Activated CD8-positive, alpha-beta T cell treated with anti-CD3 and anti-CD28 coated beads for 36 hours (primary cell): ENCODE measurements around the gene THSD7B. TPM values are rescaled to one million over a fixed set of nuclear protein-coding genes. Genes with fewer than 3 reads are reported as not detected.
"Not testable (repeated sequence)": the region's sequence is repeated elsewhere in the genome, so short reads cannot be mapped to it uniquely, and the experiment has no call there.

ENCODE experiments used
- ATAC-seq: fragments of 200-7000 bp; cut with Tn5 transposase; one replicate; pipeline ENCODE4 v1.10.0; 2021; ENCODE audit warnings: mild to moderate bottlenecking, moderate library complexity
- CTCF ChIA-PET: fragments of 350-600 bp; sonication (Branson Sonifier 250); formaldehyde crosslinking; loops from one replicate; lab custom pipeline; 2021; ENCODE audit warnings: antibody characterized with exemption; lab: Charles Lee
- POLR2A ChIA-PET: fragments of 350-600 bp; sonication (Branson Sonifier 250); formaldehyde crosslinking; loops from one replicate; lab custom pipeline; 2021; ENCODE audit warnings: antibody characterized with exemption; lab: Charles Lee
- DNase-seq: peaks from one replicate; pipeline ENCODE4 v3.0.0-alpha.2; 2020
- H3K27ac Mint-ChIP-seq: one replicate; pipeline ENCODE4 v1.8.0; 2021; ENCODE audit warnings: mild to moderate bottlenecking, mixed read lengths
- H3K27me3 Mint-ChIP-seq: one replicate; pipeline ENCODE4 v1.8.0; 2021; ENCODE audit warnings: mixed read lengths
- H3K36me3 Mint-ChIP-seq: one replicate; pipeline ENCODE4 v1.8.0; 2021; ENCODE audit warnings: low read depth, mixed read lengths
- H3K4me1 Mint-ChIP-seq: one replicate; pipeline ENCODE4 v1.8.0; 2021; ENCODE audit warnings: low read depth, mixed read lengths
- H3K4me3 Mint-ChIP-seq: one replicate; pipeline ENCODE4 v1.8.0; 2021; ENCODE audit warnings: mild to moderate bottlenecking, moderate library complexity, mixed read lengths
- H3K9me3 Mint-ChIP-seq: one replicate; pipeline ENCODE4 v1.8.0; 2021; ENCODE audit warnings: mixed read lengths
- intact Hi-C: fragments of 100-400 bp; cut with micrococcal nuclease; formaldehyde crosslinking; loops from one replicate; pipeline ENCODE4 v1.10.0; 2022
- total RNA-seq, 2 experiments: library from RNA; stranded (reverse); gene quantifications; one replicate each; pipeline ENCODE4 v1.2.3, GENCODE V29; 2021
- TF ChIP-seq, protein P1 (sequence below): fragments of 200-600 bp; IDR thresholded peaks from one replicate; pipeline ENCODE4 v1.8.0; 2022; ENCODE audit warnings: antibody characterized with exemption, mild to moderate bottlenecking

THSD7B gene
- total RNA-seq, 2 experiments from 2014 or later: not detected

GRCh38 chr2:137048455-137048854 is 283.1 kb downstream of the THSD7B start:
- H3K36me3 Mint-ChIP-seq: no peaks in the 10 kb centered on the region
- H3K27me3 Mint-ChIP-seq: no peaks in the 10 kb centered on the region
- ATAC-seq (no peak), DNase-seq (no peak)
- TF ChIP-seq, protein P1, sequence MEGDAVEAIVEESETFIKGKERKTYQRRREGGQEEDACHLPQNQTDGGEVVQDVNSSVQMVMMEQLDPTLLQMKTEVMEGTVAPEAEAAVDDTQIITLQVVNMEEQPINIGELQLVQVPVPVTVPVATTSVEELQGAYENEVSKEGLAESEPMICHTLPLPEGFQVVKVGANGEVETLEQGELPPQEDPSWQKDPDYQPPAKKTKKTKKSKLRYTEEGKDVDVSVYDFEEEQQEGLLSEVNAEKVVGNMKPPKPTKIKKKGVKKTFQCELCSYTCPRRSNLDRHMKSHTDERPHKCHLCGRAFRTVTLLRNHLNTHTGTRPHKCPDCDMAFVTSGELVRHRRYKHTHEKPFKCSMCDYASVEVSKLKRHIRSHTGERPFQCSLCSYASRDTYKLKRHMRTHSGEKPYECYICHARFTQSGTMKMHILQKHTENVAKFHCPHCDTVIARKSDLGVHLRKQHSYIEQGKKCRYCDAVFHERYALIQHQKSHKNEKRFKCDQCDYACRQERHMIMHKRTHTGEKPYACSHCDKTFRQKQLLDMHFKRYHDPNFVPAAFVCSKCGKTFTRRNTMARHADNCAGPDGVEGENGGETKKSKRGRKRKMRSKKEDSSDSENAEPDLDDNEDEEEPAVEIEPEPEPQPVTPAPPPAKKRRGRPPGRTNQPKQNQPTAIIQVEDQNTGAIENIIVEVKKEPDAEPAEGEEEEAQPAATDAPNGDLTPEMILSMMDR: no peak
- ChIA-PET POLR2A (no interaction called here), CTCF (no interaction called here)
- intact Hi-C loops: no loop called here
- H3K27ac Mint-ChIP-seq: no peak overlapping the region
- H3K4me3 Mint-ChIP-seq: no peak overlapping the region
- no peaks in the 10 kb centered on the region for H3K4me1 Mint-ChIP-seq
- H3K9me3 Mint-ChIP-seq: no peaks in the 10 kb centered on the region

DNA sequence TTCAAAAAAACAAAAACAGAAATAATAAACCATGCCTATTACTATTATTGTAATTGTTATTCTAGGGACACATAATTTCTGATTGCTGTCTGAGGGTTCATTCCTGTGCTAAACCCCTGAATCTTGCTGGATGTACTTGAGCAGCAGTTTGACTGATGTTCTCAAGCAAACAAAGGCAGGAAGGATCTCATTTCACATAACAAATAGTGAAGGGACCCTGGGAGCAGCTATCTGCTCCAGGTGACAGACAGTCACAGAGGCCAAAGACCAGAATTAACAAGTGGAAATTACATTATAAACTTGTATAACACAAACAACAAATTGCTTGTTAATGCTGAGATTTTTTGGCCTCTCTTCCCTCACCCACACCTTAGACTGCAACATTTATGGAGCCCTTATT is 284.2 kb downstream of the THSD7B start:
- DNase-seq: no peak
- Mint-ChIP-seq H3K27ac (no peak overlapping the region), H3K4me1 (no peaks in the 10 kb centered on the region), H3K9me3 (no peaks in the 10 kb centered on the region), H3K27me3 (no peaks in the 10 kb centered on the region), H3K36me3 (no peaks in the 10 kb centered on the region), H3K4me3 (no peak overlapping the region)
- ATAC-seq: no peak
- ChIA-PET POLR2A (no interaction called here), CTCF (no interaction called here)
- TF ChIP-seq, protein P1: no peak
- intact Hi-C loops: no loop called here

- Mint-ChIP-seq H3K36me3 (no peaks in the 10 kb centered on the region), H3K4me1 (no peaks in the 10 kb centered on the region), H3K27ac (no peak overlapping the region), H3K4me3 (no peak overlapping the region), H3K9me3 (peaks cover 1% of the 10 kb centered on the region), H3K27me3 (no peaks in the 10 kb centered on the region)
- TF ChIP-seq, protein P1: no peak
- POLR2A ChIA-PET: no interaction called here
- CTCF ChIA-PET: no interaction called here
- intact Hi-C loops: no loop called here
- ATAC-seq: no peak
- no peak for DNase-seq
Observed at GRCh38 chr2:137050949-137051348, 285.6 kb downstream of the THSD7B start.

DNA sequence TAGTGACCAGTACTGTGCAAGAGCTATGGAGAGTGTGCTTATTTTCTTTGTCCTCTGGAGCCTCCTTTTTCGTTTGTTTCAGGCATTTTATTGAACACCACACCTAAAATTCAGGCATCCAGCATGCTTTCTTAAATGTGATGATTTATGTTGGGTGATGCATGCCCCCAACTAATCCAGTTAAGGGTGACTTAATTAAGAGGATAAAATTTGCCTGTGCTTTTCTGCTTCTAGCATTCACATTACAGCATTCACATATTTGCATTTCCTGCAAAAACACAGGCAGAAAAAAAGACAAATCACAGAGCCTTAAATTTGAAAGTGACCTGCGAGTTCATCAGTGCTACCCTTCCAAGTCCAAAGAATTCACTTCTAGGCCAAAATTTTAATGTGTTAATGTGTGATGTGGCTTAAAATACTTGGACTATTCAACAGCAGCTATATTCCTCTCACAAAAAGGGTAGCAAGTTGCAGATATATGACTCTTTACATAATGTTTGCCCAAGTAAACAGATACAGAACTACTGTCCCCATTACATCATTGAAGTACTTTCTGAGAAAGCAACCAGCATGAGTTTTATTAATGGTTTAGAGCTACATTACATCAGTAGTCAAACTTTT is 286.5 kb downstream of the THSD7B start:
- DNase-seq (no peak), ATAC-seq (no peak)
- Mint-ChIP-seq H3K36me3 (no peaks in the 10 kb centered on the region), H3K27me3 (no peaks in the 10 kb centered on the region), H3K4me1 (no peaks in the 10 kb centered on the region), H3K27ac (no peak overlapping the region), H3K9me3 (peaks cover 3% of the 10 kb centered on the region), H3K4me3 (no peak overlapping the region)
- ChIA-PET POLR2A (no interaction called here), CTCF (no interaction called here)
- intact Hi-C loops: no loop called here
- TF ChIP-seq, protein P1: no peak

- H3K36me3 Mint-ChIP-seq: no peaks in the 10 kb centered on the region
- ChIA-PET POLR2A (no interaction called here), CTCF (no interaction called here)
- peaks cover 3% of the 10 kb centered on the region for H3K9me3 Mint-ChIP-seq
- DNase-seq (no peak), ATAC-seq (no peak)
- H3K4me1 Mint-ChIP-seq: no peaks in the 10 kb centered on the region
- H3K27ac Mint-ChIP-seq: no peak overlapping the region
- H3K27me3 Mint-ChIP-seq: no peaks in the 10 kb centered on the region
- TF ChIP-seq, protein P1: no peak
- H3K4me3 Mint-ChIP-seq: no peak overlapping the region
- intact Hi-C loops: no loop called here
Observed at GRCh38 chr2:137056704-137057103, 291.4 kb downstream of the THSD7B start.

- POLR2A ChIA-PET, intact Hi-C loops, CTCF ChIA-PET, ATAC-seq, H3K9me3 Mint-ChIP-seq, H3K4me1 Mint-ChIP-seq, H3K27me3 Mint-ChIP-seq, H3K27ac Mint-ChIP-seq, H3K36me3 Mint-ChIP-seq, H3K4me3 Mint-ChIP-seq, DNase-seq: not testable (repeated sequence)
Observed at GRCh38 chr2:137076111-137076765, 310.9 kb downstream of the THSD7B start.
